ENCODE data around the gene BSN. TPM values are rescaled to one million over a fixed set of nuclear protein-coding genes. Genes with fewer than 3 reads are reported as not detected.

BSN gene
- under 0.01 TPM in 2 replicates for total RNA-seq
- 0.01 TPM in 2 replicates for polyA plus RNA-seq
- polyA plus RNA-seq (2012): 0.01 and 0.02 TPM in 2 replicates
- 0.08 and 0.15 TPM in 2 replicates for polyA minus RNA-seq (ENCODE audit: low replicate concordance)

GRCh38 chr3:49553692-49554632 lies at the start of gene BSN:
BSN (plus strand) TSS chr3:49554477; CDS start chr3:49554603, 126 bp downstream.
- Histone ChIP-seq H3K4me2 (ENCODE audit: extremely low read depth, insufficient read depth, low read length) (peak within 1 kb of the TSS; percentile 93), H3K27me3 (ENCODE audit: control insufficient read depth, insufficient read depth, low read length) (peaks cover 12% of the 10 kb centered on the region), H2AFZ (ENCODE audit: low read length) (peak within 1 kb of the TSS; percentile 86), H4K20me1 (ENCODE audit: control insufficient read depth, extremely low read depth, insufficient read depth, low read length) (no peaks in the 10 kb centered on the region), H3K4me3 (replicated peaks in 1 of 4; ENCODE audit: control extremely low read depth in 1 of 4, insufficient read depth in 1 of 4, low read depth in 3 of 4, low read length in 4 of 4) (peak within 1 kb of the TSS; percentile 65 to 86 (median 68)), H3K9me3 (ENCODE audit: control insufficient read depth, insufficient read depth, low read depth, low read length) (no peaks in the 10 kb centered on the region), H3K4me1 (ENCODE audit: control insufficient read depth, extremely low read depth, insufficient read depth, low read length) (peaks cover 2% of the 10 kb centered on the region), H3K79me2 (ENCODE audit: control insufficient read depth, insufficient read depth, low read length) (no peaks in the 10 kb centered on the region), H3K36me3 (ENCODE audit: control insufficient read depth, insufficient read depth, low read length) (no peaks in the 10 kb centered on the region), H3K9ac (ENCODE audit: insufficient read depth, low read length) (peak within 1 kb of the TSS; percentile 64), H3K27ac (ENCODE audit: insufficient read depth, low read length) (peak within 1 kb of the TSS; percentile 19)
- no peak for TF ChIP-seq EZH2 (IDR thresholded peaks at IDR 0.05; ENCODE audit: low read length, missing control alignments)
- no peak for TF ChIP-seq CTCF (conservative IDR thresholded peaks at IDR 0.05 in 1 of 2, IDR thresholded peaks at IDR 0.05 in 1 of 2; ENCODE audit: low read depth in 1 of 2, low read length in 2 of 2)
- peak; percentile 75 to 87 for DNase-seq (ENCODE audit: low read depth in 2 of 2)

- no peak overlapping the region for H3K27ac ChIP-seq (ENCODE audit: insufficient read depth, low read length)
- H4K20me1 ChIP-seq (ENCODE audit: control insufficient read depth, extremely low read depth, insufficient read depth, low read length): no peaks in the 10 kb centered on the region
- no peak overlapping the region for H3K4me3 ChIP-seq (replicated peaks in 1 of 4; ENCODE audit: control extremely low read depth in 1 of 4, insufficient read depth in 1 of 4, low read depth in 3 of 4, low read length in 4 of 4)
- no peaks in the 10 kb centered on the region for H3K79me2 ChIP-seq (ENCODE audit: control insufficient read depth, insufficient read depth, low read length)
- no peak overlapping the region for H3K4me2 ChIP-seq (ENCODE audit: extremely low read depth, insufficient read depth, low read length)
- DNase-seq (ENCODE audit: low read depth in 2 of 2): no peak
- H3K36me3 ChIP-seq (ENCODE audit: control insufficient read depth, insufficient read depth, low read length): peaks cover 3% of the 10 kb centered on the region
- no peak overlapping the region for H2AFZ ChIP-seq (ENCODE audit: low read length)
- no peaks in the 10 kb centered on the region for H3K9me3 ChIP-seq (ENCODE audit: control insufficient read depth, insufficient read depth, low read depth, low read length)
- H3K9ac ChIP-seq (ENCODE audit: insufficient read depth, low read length): no peak overlapping the region
- TF ChIP-seq EZH2 (IDR thresholded peaks at IDR 0.05; ENCODE audit: low read length, missing control alignments): no peak
- no peak for TF ChIP-seq CTCF (conservative IDR thresholded peaks at IDR 0.05 in 1 of 2, IDR thresholded peaks at IDR 0.05 in 1 of 2; ENCODE audit: low read depth in 1 of 2, low read length in 2 of 2)
- no peaks in the 10 kb centered on the region for H3K27me3 ChIP-seq (ENCODE audit: control insufficient read depth, insufficient read depth, low read length)
- H3K4me1 ChIP-seq (ENCODE audit: control insufficient read depth, extremely low read depth, insufficient read depth, low read length): no peaks in the 10 kb centered on the region
Measured at GRCh38 chr3:49506906-49507305, 47.4 kb upstream of the BSN start.

GRCh38 chr3:49509028-49509561 lies 45.2 kb upstream of the BSN start:
- Histone ChIP-seq H3K79me2 (ENCODE audit: control insufficient read depth, insufficient read depth, low read length) (no peaks in the 10 kb centered on the region), H3K27me3 (ENCODE audit: control insufficient read depth, insufficient read depth, low read length) (no peaks in the 10 kb centered on the region), H3K27ac (ENCODE audit: insufficient read depth, low read length) (no peak overlapping the region), H4K20me1 (ENCODE audit: control insufficient read depth, extremely low read depth, insufficient read depth, low read length) (no peaks in the 10 kb centered on the region), H3K36me3 (ENCODE audit: control insufficient read depth, insufficient read depth, low read length) (peaks cover 3% of the 10 kb centered on the region), H2AFZ (ENCODE audit: low read length) (no peak overlapping the region), H3K9ac (ENCODE audit: insufficient read depth, low read length) (no peak overlapping the region), H3K4me2 (ENCODE audit: extremely low read depth, insufficient read depth, low read length) (no peak overlapping the region), H3K4me1 (ENCODE audit: control insufficient read depth, extremely low read depth, insufficient read depth, low read length) (no peaks in the 10 kb centered on the region), H3K9me3 (ENCODE audit: control insufficient read depth, insufficient read depth, low read depth, low read length) (no peaks in the 10 kb centered on the region), H3K4me3 (replicated peaks in 1 of 4; ENCODE audit: control extremely low read depth in 1 of 4, insufficient read depth in 1 of 4, low read depth in 3 of 4, low read length in 4 of 4) (no peak overlapping the region)
- no peak for DNase-seq (ENCODE audit: low read depth in 2 of 2)
- TF ChIP-seq CTCF (conservative IDR thresholded peaks at IDR 0.05 in 1 of 2, IDR thresholded peaks at IDR 0.05 in 1 of 2; ENCODE audit: low read depth in 1 of 2, low read length in 2 of 2) (no peak), EZH2 (IDR thresholded peaks at IDR 0.05; ENCODE audit: low read length, missing control alignments) (no peak)

All from fibroblast of lung (primary cell).